D721Med (cell line): ENCODE results near the gene RBM44.
"Not testable (repeated sequence)": the region's sequence is repeated elsewhere in the genome, so short reads cannot be mapped to it uniquely, and the experiment has no call there.

Experiments used
- DNase-seq: peaks from one replicate; pipeline ENCODE4 v3.0.0; 2011; ENCODE audit warnings: low spot score; ENCODE audit not compliant: insufficient read length
- FAIRE-seq: peaks from 2 replicates; lab custom pipeline; 2011; peaks lifted over from hg19 to GRCh38; lab: Jason Lieb, UNC
- TF ChIP-seq, protein P1 (sequence below): IDR thresholded peaks from 2 replicates; pipeline ENCODE4 v1.5.1; 2012; ENCODE audit warnings: mild to moderate bottlenecking, control low read depth; ENCODE audit not compliant: insufficient read depth; ENCODE audit errors: missing control alignments

Gene RBM44

DNA sequence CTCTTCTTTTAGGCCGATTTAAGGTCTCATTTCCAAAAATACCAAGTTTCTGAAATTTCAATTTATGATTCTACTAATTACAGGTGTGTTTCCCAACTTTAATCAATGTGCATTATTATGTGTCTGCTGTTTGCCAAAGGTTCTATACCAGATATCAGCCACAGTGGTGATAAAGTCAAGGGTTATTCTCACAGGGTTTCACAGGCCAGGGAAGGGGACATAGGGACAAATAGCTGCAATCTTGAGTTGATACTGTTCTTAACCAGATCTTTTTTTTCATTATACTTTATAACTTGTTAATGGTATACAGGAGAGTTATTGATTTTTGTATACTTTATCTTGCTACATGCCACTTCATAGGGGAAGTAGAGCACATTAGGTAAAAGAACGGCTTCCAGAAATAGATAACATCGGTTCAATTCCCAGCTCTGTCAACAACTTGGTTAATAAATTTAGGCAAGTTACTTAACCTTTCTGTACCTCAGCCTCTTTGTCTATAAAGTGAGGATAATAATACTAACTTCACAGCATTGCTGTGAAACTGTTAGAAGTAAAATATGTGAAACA lies 28.9 kb downstream of the RBM44 start:
- DNase-seq = no peak
- FAIRE-seq = no peak
- TF ChIP-seq, protein P1, sequence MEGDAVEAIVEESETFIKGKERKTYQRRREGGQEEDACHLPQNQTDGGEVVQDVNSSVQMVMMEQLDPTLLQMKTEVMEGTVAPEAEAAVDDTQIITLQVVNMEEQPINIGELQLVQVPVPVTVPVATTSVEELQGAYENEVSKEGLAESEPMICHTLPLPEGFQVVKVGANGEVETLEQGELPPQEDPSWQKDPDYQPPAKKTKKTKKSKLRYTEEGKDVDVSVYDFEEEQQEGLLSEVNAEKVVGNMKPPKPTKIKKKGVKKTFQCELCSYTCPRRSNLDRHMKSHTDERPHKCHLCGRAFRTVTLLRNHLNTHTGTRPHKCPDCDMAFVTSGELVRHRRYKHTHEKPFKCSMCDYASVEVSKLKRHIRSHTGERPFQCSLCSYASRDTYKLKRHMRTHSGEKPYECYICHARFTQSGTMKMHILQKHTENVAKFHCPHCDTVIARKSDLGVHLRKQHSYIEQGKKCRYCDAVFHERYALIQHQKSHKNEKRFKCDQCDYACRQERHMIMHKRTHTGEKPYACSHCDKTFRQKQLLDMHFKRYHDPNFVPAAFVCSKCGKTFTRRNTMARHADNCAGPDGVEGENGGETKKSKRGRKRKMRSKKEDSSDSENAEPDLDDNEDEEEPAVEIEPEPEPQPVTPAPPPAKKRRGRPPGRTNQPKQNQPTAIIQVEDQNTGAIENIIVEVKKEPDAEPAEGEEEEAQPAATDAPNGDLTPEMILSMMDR = no peak

DNA sequence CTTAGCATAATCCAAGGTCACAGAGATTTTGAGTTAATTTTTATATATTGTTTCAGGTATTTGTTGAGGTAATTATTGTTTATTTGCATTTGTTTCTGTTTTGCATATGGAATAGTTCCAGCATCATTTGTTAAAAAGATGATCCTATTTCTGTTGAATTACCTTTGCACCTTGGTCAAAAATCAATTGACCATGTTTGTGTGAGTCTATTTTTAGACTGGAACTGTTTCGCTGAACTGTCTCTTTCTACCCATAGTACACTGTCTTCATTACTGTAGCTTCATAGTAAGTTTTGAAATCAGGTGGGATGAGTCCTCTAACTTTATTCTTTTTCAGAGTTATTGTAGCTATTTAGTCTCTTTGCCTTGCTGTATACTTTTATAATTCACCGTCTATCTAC lies 31.9 kb downstream of the RBM44 start:
- DNase-seq (no peak), FAIRE-seq (no peak)
- TF ChIP-seq, protein P1 = no peak

DNA sequence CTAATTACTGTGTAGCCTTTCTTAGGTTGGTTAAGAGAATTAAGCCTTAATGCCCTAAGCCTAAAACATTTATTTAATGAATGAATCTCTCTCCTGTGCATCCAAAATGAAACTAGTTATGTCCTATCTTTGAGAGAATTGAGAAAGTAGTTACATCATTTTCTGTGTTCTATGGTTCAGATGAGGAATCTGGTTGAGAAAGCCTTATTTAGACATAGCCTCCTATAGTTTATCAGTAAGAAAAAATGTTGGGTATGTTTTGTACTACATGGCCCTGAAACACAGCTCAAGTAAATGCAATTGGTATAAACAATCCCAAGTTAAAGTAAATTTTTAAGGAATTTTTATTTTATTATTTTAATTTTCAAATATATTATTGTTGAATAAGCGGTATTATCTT lies 35.0 kb downstream of the RBM44 start:
- DNase-seq (no peak), FAIRE-seq (no peak)
- TF ChIP-seq, protein P1 = no peak

DNA sequence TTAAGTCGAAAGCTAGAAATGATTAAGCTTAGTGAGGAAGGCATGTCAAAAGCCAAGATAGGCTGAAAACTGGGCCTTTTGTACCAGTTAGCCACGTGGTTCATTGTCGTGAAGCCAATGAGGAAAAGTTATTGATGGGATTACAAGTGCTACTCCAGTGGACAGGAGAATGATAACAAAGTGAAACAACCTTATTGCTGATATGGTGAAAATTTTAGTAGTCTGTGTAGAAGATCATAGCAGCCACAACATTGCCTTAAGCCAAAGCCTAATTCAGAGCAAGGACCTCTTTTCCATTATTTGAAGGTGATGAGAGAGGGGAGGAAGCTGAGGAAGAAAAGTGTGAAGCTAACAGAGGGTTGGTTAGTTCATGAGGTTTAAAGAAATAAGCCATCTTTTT lies 36.8 kb downstream of the RBM44 start:
- no peak for DNase-seq
- FAIRE-seq = no peak
- TF ChIP-seq, protein P1 = no peak

DNA sequence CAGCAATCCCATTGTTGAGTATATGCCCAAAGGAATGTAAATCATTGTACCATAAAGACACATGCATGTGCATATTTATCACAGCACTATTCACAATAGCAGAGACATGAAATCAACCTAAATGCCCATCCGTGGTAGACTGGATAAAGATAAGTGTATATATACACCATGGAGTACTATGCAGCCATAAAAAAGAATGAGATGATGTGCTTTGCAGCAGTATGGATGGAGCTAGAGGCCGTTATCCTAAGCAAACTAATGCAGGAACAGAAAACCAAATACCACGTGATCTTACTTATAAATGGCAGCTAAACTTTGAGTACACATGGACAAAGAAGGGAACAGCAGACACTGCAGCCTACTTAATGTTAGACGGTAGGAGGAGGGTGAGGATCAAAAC lies 42.5 kb downstream of the RBM44 start:
- TF ChIP-seq, protein P1 = no peak
- FAIRE-seq (no peak), DNase-seq (no peak)

DNA sequence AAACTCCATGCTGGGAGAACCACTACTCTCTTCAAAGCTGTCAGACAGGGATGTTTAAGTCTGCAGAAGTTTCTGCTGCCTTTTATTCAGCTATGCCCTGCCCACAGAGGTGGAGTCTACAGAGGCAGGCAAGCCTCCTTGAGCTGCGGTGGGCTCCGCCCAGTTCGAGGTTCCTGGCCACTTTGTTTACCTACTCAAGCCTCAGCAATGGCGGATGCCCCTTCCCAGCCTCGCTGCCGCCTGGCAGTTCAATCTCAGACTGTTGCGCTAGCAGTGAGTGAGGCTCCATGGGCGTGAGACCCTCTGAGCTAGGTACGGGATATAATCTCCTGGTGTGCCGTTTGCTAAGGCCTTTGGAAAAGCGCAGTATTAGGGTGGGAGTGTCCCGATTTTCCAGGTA lies 50.4 kb downstream of the RBM44 start:
- not testable (repeated sequence) for FAIRE-seq, DNase-seq

DNA sequence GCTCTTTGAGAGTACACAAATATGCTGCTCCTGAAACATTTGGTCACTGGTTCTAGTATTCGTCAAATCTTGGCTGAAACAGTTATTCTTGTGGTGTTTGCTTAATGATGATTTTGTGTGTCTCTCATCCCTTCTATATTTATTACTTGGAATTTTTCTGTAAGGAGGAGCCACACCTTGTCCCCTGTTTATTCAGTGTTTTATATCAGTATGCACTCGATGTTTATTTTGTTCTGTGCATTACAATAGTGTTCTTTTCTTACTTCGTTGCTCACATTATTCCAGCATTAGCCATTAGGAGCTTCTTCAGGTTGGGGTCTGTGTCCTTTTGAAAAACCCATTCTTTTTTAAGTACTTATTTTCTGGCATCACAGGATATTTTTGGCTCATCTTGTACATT lies 55.7 kb downstream of the RBM44 start:
- DNase-seq = no peak
- no peak for FAIRE-seq
- TF ChIP-seq, protein P1 = no peak

DNA sequence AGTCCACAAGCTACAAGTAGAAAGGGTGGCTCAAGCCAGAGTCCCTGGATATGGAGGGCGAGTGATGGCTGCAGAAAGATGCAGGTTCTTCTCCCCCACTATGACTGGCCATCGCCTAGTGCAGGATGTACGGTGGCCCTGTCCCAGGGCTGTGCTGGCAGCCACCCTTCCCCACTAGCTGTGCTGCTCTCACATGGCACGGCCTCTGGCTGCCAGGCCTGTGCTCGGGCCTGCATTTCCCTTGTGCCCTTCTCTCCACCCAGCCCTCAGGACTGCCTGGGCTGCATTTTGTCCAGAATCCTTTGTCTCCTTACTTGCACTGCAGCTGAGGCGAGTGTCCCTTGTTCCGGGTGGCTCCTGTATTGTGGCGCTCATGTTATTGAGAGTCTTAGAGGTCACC lies 59.2 kb downstream of the RBM44 start:
- no peak for DNase-seq
- no peak for FAIRE-seq
- TF ChIP-seq, protein P1 = no peak
